Stimulated activated CD8-positive, alpha-beta memory T cell treated with anti-CD3 and anti-CD28 coated beads, Interleukin-15, amount 100 ng/mL, for 1 hour (primary cell): ENCODE measurements around the gene ANKRD1.
"Not testable (repeated sequence)": the region's sequence is repeated elsewhere in the genome, so short reads cannot be mapped to it uniquely, and the experiment has no call there.

Source experiments
- DNase-seq: peaks from one replicate; pipeline ENCODE4 v3.0.0-alpha.2; 2020; ENCODE audit warnings: low read depth

ANKRD1 gene

GRCh38 chr10:90912174-90912573, 8.7 kb downstream of the ANKRD1 start:
- DNase-seq = no peak

DNA sequence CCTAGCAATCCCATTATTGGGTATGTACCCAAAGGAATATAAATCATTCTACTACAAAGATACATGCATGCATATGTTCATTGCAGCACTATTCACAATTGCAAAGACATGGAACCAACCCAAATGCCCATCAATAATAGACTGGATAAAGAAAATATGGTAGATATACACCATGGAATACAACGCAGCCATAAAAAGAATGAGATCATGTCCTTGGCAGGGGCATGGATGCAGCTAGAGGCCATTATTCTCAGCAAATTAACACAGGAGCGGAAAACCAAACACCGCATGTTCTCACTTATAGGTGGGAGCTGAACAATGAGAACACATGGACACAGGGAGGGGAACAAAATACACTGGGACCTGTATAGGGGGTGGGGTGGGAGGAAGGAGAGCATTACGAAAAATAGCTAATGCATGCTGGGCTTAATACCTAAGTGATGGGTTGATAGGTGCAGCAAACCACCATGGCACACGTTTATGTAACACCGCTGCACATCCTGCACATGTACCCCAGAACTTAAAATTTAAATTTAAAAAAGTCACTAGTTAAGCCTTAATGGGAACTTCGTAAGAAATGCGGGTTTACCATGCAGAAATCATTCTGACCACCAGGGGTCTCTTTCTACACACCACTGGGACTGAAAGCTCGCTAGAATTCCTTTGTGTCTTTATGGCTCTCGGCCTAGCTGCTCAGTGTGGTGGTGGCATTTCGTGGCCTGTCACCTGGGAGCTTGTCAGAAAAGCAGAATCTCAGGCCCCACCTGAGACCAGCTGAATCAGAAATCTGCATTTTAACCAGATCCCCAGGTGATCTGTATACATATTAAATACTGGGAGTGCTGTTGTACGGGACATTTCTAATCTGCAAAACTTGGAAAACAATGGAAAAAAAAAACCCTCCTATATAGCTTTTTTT, 9.5 kb downstream of the ANKRD1 start:
- peak; percentile 15 for DNase-seq

GRCh38 chr10:90906596-90906995, 14.3 kb downstream of the ANKRD1 start:
- no peak for DNase-seq

- DNase-seq = no peak
Observed at GRCh38 chr10:90905925-90906324, 15.0 kb downstream of the ANKRD1 start.

DNA sequence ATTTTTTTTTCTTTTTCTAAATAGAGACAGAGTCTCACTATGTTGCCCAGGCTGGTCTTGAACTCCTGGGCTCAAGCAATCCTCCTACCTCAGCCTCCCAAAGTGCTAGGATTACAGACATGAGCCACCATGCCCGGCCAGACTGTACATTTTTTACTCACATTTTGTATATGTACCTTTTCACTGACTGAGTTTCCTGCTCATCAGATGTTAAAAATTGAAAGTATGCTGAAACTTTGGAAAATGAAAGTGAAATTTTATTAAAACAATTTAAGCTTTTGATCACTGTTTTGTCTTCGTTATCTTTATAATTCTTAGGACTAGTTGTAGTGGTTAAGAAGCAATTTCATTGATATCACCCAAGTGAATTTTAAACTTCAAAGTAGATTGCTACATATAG, 24.0 kb downstream of the ANKRD1 start:
- not testable (repeated sequence) for DNase-seq

GRCh38 chr10:90893190-90893589, 27.7 kb downstream of the ANKRD1 start:
- no peak for DNase-seq

DNA sequence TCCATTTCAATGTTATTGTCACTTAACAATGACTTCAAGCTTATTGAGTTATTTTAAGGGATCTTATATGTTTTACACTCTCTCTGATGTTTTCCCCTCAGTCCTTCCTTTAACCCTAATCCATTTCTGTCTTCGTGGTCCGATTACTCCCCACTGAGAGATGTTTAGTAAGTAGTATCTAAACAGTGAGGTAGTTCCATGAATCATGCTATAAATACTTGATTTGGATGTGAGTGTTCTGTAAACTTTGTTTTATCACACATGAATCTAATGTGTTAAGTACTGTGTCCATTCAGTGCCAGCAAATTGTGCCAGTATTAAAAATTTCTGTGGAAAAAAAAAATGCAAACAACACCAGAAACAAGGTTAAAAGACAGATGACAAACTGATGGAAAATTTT, 30.5 kb downstream of the ANKRD1 start:
- DNase-seq = no peak

DNA sequence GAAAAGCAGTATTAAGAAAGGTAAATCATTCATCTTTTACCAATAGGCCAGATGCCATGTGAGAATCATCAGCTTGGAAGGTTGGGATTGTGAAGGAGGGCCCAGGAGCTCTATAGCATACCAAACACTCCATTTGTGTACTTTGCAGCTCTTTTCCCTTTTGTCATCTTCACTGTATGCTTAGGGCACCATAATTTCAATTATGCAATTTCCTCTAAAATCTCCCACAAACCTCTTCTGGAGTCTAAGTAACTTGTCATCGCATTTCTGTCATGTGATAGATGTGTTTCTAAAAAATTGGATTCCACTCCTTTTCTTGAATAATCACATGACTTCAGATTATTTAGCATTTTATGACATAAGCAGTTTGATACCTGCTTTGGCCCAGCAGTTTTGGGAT, 31.3 kb downstream of the ANKRD1 start:
- no peak for DNase-seq

GRCh38 chr10:90888387-90888786, 32.5 kb downstream of the ANKRD1 start:
- DNase-seq = no peak

DNA sequence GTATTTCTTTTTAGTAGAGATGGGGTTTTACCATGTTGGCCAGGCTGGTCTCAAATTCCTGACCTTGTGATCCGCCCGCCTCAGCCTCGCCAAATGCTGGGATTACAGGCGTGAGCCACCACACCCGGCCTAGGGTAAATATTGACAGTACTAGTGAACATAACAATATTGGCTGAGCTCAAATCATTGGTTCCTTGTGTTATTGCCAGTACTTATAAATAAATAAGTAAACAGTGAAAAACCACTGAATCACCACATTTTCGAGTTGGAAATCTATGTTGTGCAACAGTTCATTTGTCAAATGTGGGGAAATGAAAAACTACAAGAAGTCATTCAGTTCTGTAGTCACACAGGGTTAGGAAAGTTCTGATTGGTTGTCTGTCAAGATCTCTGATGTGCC, 33.3 kb downstream of the ANKRD1 start:
- DNase-seq = no peak

DNA sequence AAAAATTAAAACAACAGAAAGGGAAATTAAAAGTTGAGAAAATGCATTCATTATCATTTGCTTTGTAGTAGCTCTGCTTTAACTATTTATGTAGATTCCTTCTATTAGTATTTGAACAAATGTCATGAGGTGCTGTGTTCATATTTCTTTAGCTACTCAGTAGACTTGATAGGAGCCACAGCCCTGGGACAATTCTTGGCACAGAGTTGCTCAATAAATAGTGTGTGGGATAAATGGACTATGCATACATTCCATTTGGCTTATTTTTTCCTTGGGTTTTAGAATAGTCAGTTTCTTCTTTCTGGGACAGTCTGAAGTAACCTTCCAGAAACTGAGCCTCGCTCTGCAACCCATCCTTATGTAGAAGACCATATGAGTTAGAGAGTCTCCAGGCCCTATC, 35.7 kb downstream of the ANKRD1 start:
- DNase-seq = no peak

GRCh38 chr10:90884431-90884830, 36.5 kb downstream of the ANKRD1 start:
- DNase-seq = no peak

DNA sequence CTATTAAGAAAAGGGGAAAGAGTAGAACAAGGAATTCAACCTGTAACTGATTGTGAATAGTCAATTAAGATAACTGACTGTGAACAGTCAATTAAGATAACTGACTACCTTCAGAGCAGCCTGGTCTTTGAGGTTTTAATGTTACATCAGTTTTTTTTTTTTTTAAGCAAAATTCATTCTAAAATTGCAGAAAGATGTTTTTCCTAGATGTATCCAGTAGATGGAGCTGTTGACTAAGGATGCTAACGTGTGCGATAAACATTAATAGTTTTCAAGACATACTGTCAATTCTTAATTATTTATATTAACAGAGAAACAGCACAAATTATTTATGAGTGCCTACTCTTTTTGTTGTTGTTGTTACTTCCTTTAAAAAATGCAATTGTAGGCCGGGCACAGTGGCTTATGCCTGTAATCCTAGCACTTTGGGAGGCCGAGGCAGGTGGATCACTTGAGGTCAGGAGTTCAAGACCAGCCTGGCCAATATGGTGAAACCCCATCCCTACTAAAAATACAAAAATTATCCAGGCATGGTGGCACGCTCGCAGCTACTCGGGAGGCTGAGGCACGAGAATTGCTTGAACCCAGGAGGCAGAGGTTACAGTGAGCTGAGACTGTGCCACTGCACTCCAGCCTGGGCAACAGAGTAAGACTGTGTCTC, 40.7 kb downstream of the ANKRD1 start:
- not testable (repeated sequence) for DNase-seq

DNA sequence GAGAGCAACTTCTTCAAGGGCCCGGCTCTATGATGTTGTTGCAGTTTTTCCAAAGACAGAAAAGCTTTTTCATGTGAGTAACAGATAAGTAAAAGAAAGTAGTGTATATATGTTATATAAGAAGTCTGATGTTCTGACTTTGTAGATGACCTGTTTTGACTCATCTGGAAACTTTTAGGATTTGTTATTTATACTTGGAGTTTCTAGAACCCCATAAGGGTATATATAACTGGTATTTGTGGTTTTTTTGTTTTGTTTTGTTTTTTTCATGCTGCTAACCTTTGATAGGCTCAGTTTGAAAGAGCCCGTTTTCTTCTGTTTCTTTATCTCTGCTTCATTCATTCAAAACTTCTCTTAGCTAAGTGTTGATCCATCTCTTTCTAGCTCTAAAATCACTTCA, 41.8 kb downstream of the ANKRD1 start:
- no peak for DNase-seq

- no peak for DNase-seq
Observed at GRCh38 chr10:90872648-90873020, 48.3 kb downstream of the ANKRD1 start.

GRCh38 chr10:90871766-90872647, 48.9 kb downstream of the ANKRD1 start, which contains the start of gene RPP30:
Gene RPP30, plus strand, starts transcription at chr10:90871974. Its CDS starts 13 bp downstream, at chr10:90871987.
- DNase-seq = peak; percentile 65

- no peak for DNase-seq
Observed at GRCh38 chr10:90871279-90871765, 49.6 kb downstream of the ANKRD1 start.

- DNase-seq = no peak
Observed at GRCh38 chr10:90866050-90866598, 54.8 kb downstream of the ANKRD1 start.

DNA sequence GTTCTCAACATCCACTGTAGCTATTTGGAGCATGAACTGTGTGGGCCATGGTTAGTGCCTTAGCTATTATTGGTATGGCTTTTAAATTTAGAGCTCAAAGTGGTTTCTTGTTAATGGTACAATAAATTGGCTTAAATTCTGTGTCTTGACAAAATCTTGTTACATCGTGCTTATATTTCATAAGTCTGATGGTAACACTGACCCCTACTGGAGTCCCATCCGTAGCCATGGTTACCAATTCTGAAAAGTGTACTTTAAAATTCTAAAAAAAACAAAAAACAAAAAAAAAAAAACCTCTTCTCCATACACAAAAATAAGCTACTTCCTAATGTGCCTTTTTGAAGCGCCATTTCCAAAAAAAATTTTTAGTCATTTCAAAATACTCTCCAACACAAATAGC, 55.5 kb downstream of the ANKRD1 start:
- DNase-seq = no peak

DNA sequence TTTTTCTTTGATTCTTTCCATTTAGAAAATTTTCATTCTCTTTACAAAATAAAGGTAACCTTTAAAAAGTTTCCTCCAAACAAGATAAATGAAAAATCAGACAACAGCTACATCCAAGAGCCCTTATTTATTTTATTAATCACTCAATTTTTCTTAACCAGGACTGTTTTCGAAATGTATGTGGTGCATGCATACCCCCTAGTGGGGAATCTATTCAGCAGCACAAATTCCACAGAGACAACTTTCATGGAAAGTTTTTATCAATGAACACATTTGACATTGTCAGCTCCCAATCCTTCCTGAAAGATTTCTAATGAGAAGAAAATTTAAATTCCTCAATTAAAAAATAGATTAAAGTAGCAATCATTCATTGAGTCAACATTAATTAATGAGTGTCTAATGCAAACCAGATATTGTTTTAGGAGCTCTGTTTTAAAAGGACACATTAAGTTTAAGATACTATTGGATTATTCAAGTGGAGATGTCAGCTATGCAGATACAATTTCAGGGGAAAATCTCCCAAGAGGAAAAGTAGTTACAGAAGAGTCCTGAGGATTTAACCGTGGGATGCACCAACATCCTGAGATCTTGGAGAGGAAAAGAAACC, 57.9 kb downstream of the ANKRD1 start:
- no peak for DNase-seq
